A673 (cell line): ENCODE data around the gene NSD1.

Experiments
- CTCF ChIP-seq: fragments of 300-800, 200-600 bp; sonication (generic); conservative IDR thresholded peaks from 2 replicates; pipeline ENCODE4 v1.5.1; 2017; ENCODE audit warnings: low read depth, mild to moderate bottlenecking, antibody characterized with exemption, low read length, moderate library complexity, mixed read lengths
- EZH2 ChIP-seq: fragments of 200-600 bp; sonication (generic); IDR thresholded peaks from 2 replicates; pipeline ENCODE4 v1.6.1; 2017; ENCODE audit warnings: borderline replicate concordance, low read depth, mild to moderate bottlenecking, mixed read lengths, antibody characterized with exemption, low read length; ENCODE audit not compliant: poor library complexity, severe bottlenecking

- TF ChIP-seq CTCF = no peak
- TF ChIP-seq EZH2 = no peak
Measured at GRCh38 chr5:177105691-177106476, 27.7 kb upstream of the NSD1 start.
